HG02798 (cell line): ENCODE results near the gene CHRM1.
"Not testable (repeated sequence)": the region's sequence is repeated elsewhere in the genome, so short reads cannot be mapped to it uniquely, and the experiment has no call there.

Experiments used
- ATAC-seq: cut with Tn5 transposase; IDR thresholded peaks from one replicate; pipeline ENCODE4 v1.9.1; 2021; ENCODE audit warnings: mild to moderate bottlenecking; ENCODE audit not compliant: unreplicated experiment, poor library complexity

CHRM1 gene

DNA sequence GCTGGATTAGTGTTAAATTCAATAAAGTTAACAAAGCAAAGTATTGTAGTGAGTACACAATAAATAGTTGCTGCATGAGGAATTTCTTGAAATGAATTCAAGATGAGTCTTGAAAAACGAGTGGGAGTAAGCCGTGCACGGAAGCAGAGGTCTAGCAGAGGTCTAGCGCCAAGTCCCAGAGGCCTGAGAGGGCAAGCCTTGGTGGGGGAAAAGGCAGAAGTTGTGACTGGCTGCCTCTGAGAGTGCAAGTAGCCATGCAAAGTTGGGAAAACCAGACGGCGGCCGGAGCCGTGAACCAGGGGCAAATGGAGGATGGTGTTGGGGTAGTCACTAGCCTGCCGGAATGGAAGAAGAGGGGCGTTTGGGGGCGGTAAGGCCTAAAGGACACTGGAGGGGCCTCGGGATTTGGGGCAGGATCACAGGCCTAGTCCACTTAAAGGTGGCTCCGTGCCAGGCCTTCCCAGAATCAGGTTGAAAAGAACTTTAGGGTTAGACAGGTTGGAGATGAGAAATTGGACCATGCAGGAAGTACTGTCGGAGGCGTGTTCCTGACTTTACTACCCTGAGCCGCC lies 40.8 kb downstream of the CHRM1 start:
- ATAC-seq: peak; percentile 16

DNA sequence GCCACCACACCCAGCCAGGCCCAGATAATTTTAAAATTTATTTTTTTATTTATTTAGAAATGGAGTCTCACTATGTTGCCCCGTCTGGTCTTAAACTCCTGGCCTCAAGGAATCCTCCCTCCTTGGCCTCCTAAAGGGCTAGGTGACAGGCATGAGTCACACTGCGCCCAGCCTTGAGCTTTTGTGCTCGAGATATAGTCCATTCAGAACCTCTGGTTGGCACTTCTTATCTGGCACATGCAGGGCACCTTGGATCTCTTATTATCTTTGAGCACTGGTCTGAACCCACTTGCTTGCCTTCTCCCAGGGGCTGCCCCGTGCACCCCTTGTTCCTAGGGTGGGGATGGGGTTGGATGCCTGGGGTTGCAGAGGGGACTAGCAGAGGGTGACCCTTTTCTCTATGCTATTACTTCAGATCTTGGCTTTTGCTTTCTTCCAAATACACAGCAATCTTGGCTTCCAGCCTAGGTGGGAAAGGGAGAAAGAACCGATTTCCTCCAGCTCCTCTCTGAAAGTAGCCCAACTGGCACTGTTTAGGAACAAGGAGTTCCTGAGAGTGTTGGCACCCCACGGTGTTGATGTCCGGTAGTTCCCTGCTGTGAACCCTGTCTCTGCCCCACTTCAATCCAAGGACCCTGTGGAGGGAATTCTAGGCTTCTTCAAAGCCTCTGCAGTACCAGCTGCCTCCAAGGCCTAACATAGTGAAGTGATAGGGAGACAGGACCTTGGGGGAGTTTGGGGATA lies 41.8 kb downstream of the CHRM1 start:
- ATAC-seq: no peak

GRCh38 chr11:62876712-62877111 lies 44.5 kb downstream of the CHRM1 start:
- no peak for ATAC-seq

- no peak for ATAC-seq
These were observed 45.3 kb downstream of the CHRM1 start for GRCh38 chr11:62875698-62876478.

DNA sequence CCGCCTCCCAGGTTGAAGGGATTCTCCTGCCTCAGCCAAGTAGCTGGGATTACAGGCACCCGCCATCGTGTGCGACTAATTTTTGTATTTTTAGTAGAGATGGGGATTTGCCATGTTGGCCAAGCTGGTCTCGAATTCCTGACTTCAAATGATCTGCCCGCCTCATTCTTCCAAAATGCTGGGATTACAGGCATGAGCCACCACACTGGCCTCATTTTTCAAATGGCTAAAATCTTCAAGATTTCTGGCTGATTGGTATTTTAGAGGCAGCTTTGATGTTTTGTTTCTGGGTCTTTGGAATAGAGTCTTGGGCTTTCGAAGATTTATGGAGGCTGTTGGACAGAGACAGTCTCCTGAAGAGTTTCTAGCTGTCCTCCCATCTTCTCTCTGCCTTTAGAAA lies 46.3 kb downstream of the CHRM1 start:
- no peak for ATAC-seq

DNA sequence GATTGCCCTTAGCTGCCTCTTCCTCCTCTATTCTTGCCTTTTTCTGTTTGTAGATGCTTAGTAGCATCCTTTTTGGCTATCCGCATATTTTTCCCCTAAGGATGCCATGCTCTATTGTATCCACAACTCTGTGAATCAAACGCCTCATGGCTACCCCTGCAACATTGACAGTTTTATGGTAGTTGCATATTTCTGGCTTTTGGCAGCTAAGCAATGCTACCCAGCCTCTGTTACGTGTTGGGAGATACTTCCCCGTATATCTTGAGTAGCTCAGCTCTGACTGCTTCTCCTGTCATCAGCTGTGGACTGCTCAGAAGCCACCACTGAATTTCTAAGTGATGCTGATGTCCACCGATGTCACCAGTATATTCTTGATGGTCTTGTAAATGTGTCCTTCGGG lies 55.5 kb downstream of the CHRM1 start:
- no peak for ATAC-seq

DNA sequence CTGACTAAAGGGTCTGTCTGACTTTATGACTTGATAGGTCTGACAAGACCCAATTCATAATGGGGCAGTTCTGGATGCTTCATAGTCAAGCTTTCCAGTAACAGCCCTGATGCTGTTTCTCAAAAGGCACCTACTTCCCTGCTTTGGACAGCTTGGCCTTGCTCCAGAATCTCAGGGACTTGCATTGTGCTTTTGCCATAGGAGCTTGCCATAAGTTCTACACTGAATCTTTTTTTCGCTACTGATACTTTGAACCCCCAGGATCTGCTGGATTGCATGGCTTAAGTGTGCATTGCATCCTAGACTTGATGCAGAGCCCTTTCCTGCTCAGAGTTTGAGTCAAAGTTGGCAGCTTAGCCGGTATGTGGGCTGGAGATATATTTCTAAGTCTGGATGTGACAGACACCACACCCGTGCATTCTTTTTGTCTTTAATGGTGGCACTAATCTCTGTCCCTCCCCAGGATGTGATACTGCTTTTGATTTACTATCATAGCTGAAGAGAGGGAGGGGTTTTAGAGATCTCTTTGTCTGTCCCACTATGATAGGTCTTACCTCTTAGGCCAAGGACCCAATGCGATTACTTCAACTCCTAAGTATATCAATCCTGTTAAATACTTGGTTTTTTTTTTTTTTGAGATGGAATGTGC lies 57.4 kb downstream of the CHRM1 start:
- no peak for ATAC-seq

DNA sequence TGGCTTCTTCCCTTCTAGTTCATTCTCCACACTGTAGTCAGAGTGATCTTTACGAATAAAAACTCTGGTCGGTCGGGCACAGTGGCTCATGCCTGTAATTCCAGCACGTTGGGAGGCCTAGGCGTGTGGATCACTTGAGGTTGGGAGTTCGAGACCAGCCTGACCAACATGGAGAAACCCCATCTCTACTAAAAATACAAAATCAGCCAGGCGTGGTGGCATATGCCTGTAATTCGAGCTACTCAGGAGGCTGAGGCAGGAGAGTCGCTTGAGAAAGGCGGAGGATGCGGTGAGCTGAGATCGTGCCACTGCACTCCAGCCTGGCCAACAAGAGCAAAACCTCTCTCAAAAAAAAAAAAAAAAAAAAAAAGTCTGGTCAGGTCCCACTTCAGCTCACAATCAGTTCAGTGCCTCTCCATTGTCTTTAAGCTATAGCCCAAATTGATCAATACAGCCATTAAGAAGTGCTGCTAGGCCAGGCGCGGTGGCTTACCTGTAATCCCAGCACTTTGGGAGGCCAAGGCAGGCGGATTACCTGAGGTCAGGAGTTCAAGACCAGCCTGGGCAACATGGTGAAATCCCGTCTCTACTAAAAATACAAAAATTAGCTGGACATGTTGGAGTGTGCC lies 59.5 kb downstream of the CHRM1 start:
- not testable (repeated sequence) for ATAC-seq

DNA sequence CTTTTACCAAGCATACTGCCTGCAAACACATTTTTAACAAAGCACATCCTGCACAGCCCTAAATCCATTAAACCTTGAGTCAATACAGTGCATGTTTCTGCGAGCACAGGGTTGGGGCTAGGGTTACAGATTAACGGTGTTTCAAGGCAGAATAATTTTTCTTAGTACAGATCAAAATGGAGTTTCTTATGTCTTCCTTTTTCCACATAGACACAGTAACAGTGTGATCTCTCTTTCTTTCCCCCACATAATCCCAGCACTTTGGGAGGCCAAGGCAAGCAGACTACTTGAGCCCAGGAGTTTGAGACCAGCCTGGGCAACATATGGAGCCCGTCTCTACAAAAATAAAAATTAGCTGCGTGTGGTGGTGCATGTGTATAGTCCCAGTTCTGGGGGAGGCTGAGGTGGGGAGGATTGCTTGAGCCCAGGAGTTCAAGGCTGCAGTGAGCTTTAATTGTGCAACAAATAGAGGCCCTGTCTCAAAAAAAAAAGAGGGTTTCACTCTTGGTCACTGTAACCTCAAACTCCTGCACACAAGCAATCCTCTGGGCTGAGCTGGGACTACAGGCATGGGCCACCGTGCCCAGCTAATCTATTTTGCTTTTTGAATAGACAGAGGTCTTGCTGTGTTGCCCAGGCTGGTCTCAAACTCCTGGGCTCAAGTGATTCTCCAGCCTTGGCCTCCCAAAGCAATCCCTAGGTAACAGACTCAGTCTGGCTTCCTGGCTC lies 60.2 kb downstream of the CHRM1 start:
- ATAC-seq: no peak

GRCh38 chr11:62859281-62859703 lies 61.9 kb downstream of the CHRM1 start:
- not testable (repeated sequence) for ATAC-seq
